HepG2 (cell line): ENCODE measurements around the gene ADAD2. TPM values are rescaled to one million over a fixed set of nuclear protein-coding genes. Genes with fewer than 3 reads are reported as not detected.

ENCODE experiments used
- ATAC-seq: fragments of 200-7000 bp; cut with Tn5 transposase; 3 replicates; pipeline ENCODE4 v1.9.1; 2020; ENCODE audit warnings: mild to moderate bottlenecking, moderate library complexity
- BruUV-seq: library from RNA; stranded (reverse); fragments of 400-500 nt; replicated peaks from 2 replicates; lab custom pipeline; 2021; lab: Mats Ljungman, UMichigan
- CTCF ChIA-PET: fragments of 300-600 bp; formaldehyde crosslinking; extraction: SDS; loops from one replicate; lab custom pipeline; 2021; ENCODE audit warnings: low total read pairs, inconsistent platforms, low intra/inter-chr PET ratio; lab: Yijun Ruan, JAX
- POLR2A ChIA-PET: fragments of 350-600 bp; sonication (Branson Sonifier 250); formaldehyde crosslinking; loops from one replicate; lab custom pipeline; 2020; ENCODE audit warnings: antibody characterized with exemption, inconsistent platforms; lab: Yijun Ruan, JAX
- DNase-seq: peaks from one replicate; pipeline ENCODE4 v3.0.0-alpha.2; 2015; ENCODE audit warnings: low spot score
- FAIRE-seq: peaks from 3 replicates; lab custom pipeline; 2011; peaks lifted over from hg19 to GRCh38; lab: Jason Lieb, UNC
- H2AFZ ChIP-seq: one replicate; pipeline ENCODE4 v1.6.1; 2011; ENCODE audit warnings: low read length, inconsistent platforms
- H3K27ac ChIP-seq: fragments of 300-600 bp; 3 replicates; pipeline ENCODE4 v1.8.0; 2011; ENCODE audit warnings: mixed run types, mild to moderate bottlenecking, mixed read lengths, low read length, inconsistent platforms; ENCODE audit not compliant: insufficient read depth; ENCODE audit errors: extremely low read length
- H3K27me3 ChIP-seq, 2 experiments: fragments of 200-600 bp in 1 of 2; 2 replicates in 1 of 2; 3 replicates in 1 of 2; pipeline versions ENCODE4 v1.6.0 to v1.8.0; 2011; ENCODE audit warnings: low read length in 2 of 2, mild to moderate bottlenecking in 2 of 2, moderate library complexity in 2 of 2, inconsistent platforms in 1 of 2; ENCODE audit not compliant: insufficient read depth in 2 of 2, control insufficient read depth in 1 of 2
- H3K36me3 ChIP-seq, 2 experiments: fragments of 200-600 bp in 1 of 2; replicated peaks in 1 of 2; 2 replicates in 1 of 2; 3 replicates in 1 of 2; pipeline versions ENCODE4 v1.5.1 to v1.8.0; 2011; ENCODE audit warnings: low read length in 2 of 2, inconsistent platforms in 1 of 2; ENCODE audit not compliant: insufficient read depth in 2 of 2, control insufficient read depth in 1 of 2
- H3K4me1 ChIP-seq: 2 replicates; pipeline ENCODE4 v1.5.1; 2012; ENCODE audit warnings: low read length, inconsistent platforms; ENCODE audit not compliant: insufficient read depth
- H3K4me2 ChIP-seq: 2 replicates; pipeline ENCODE4 v1.6.0; 2011; ENCODE audit warnings: low read depth, low read length, inconsistent platforms
- H3K4me3 ChIP-seq, 3 experiments: fragments of 200-600 bp in 1 of 3; sonication (generic), shearing (Covaris generic) in 1 of 3; replicated peaks in 1 of 3; 2 replicates each; pipeline ENCODE4 v1.5.1; 2011 to 2016; ENCODE audit warnings: low read length in 3 of 3, inconsistent platforms in 2 of 3, low read depth in 2 of 3, mild to moderate bottlenecking in 2 of 3, control low read depth in 1 of 3, mixed read lengths in 1 of 3; ENCODE audit not compliant: insufficient read depth in 1 of 3
- H3K79me2 ChIP-seq: one replicate; pipeline ENCODE4 v1.6.1; 2011; ENCODE audit warnings: low read length, inconsistent platforms; ENCODE audit not compliant: insufficient read depth
- H3K9ac ChIP-seq: 2 replicates; pipeline ENCODE4 v1.6.0; 2011; ENCODE audit warnings: mild to moderate bottlenecking, low read depth, low read length, inconsistent platforms; ENCODE audit not compliant: insufficient read depth
- H3K9me3 ChIP-seq: 2 replicates; pipeline ENCODE4 v1.5.1; 2012; ENCODE audit warnings: mild to moderate bottlenecking, low read length
- H4K20me1 ChIP-seq: 2 replicates; pipeline ENCODE4 v1.6.0; 2011; ENCODE audit warnings: inconsistent platforms, mild to moderate bottlenecking, low read length, moderate library complexity; ENCODE audit not compliant: insufficient read depth
- BCL3 ChIP-seq: sonication (generic); formaldehyde crosslinking; IDR thresholded peaks from 2 replicates; pipeline ENCODE4 v1.5.1; 2020; ENCODE audit warnings: mild to moderate bottlenecking, missing genetic modification reagents, moderate library complexity
- EEA1 ChIP-seq: sonication (generic); formaldehyde crosslinking; IDR thresholded peaks from 2 replicates; pipeline ENCODE4 v1.5.1; 2020; ENCODE audit warnings: mild to moderate bottlenecking, missing genetic modification reagents, borderline replicate concordance
- FOXM1 ChIP-seq: sonication (generic); formaldehyde crosslinking; IDR thresholded peaks from 2 replicates; pipeline ENCODE4 v1.5.0; 2020; ENCODE audit warnings: missing genetic modification reagents
- HOMEZ ChIP-seq: IDR thresholded peaks from 2 replicates; pipeline ENCODE4 v1.6.1; 2016; ENCODE audit warnings: low read depth
- NFIB ChIP-seq: sonication (generic); formaldehyde crosslinking; IDR thresholded peaks from 2 replicates; pipeline ENCODE4 v1.9.0; 2021; ENCODE audit warnings: missing genetic modification reagents, mild to moderate bottlenecking, borderline replicate concordance
- SNAPC4 ChIP-seq: sonication (generic); formaldehyde crosslinking; IDR thresholded peaks from 2 replicates; pipeline ENCODE4 v1.4.0; 2020; ENCODE audit warnings: mild to moderate bottlenecking, missing genetic modification reagents
- ZNF18 ChIP-seq: sonication (generic); formaldehyde crosslinking; IDR thresholded peaks from 2 replicates; pipeline ENCODE4 v1.8.0; 2022; ENCODE audit warnings: mild to moderate bottlenecking, missing genetic modification reagents; ENCODE audit not compliant: insufficient replicate concordance
- ZNF251 ChIP-seq: sonication (generic); formaldehyde crosslinking; IDR thresholded peaks from 2 replicates; pipeline ENCODE4 v1.9.0; 2021; ENCODE audit warnings: mild to moderate bottlenecking, missing genetic modification reagents
- ZNF329 ChIP-seq: sonication (generic); formaldehyde crosslinking; IDR thresholded peaks from 2 replicates; pipeline ENCODE4 v1.9.0; 2021; ENCODE audit warnings: low read depth, mild to moderate bottlenecking, missing genetic modification reagents
- ZNF674 ChIP-seq: sonication (generic); formaldehyde crosslinking; IDR thresholded peaks from 2 replicates; pipeline ENCODE4 v1.5.0; 2020; ENCODE audit warnings: low read depth, mild to moderate bottlenecking, missing genetic modification reagents
- WGBS: methylation state at CpG from one replicate; pipeline ENCODE4 v1.1.6; 2017; ENCODE audit warnings: low lambda C conversion rate; 5-methylcytosine and 5-hydroxymethylcytosine counted together
- in situ Hi-C: cut with HindIII; loops from 2 replicates; pipeline ENCODE4 v1.10.0; 2017; ENCODE audit warnings: low pct_unique_long_range_greater_than_20kb; ENCODE audit not compliant: extremely low pct_ligation_motif_present
- intact Hi-C: fragments of 100-400 bp; cut with micrococcal nuclease; formaldehyde crosslinking; loops from one replicate; pipeline ENCODE4 v1.10.0; 2022; ENCODE audit not compliant: unreplicated experiment
- polyA plus RNA-seq, 8 experiments: library from polyadenylated mRNA; depleted of rRNA in 3 of 8; stranded (reverse) in 7 of 8; unstranded in 1 of 8; fragments of >200 nt; fragmentation: Illumina TruSeq in 4 of 8; extraction: Trizol in 4 of 8; gene quantifications; 2 replicates each; pipeline versions ENCODE4 v1.2.1 to v1.2.3, GENCODE V29; 2011 to 2016; ENCODE audit warnings: low read depth in 4 of 8, missing spikeins in 1 of 8, mixed read lengths in 1 of 8; ENCODE audit not compliant: insufficient read depth in 1 of 8
- total RNA-seq, 5 experiments: library from RNA; depleted of rRNA; stranded (reverse); fragments of >200 nt; fragmentation: Illumina TruSeq; extraction: Trizol; gene quantifications; 2 replicates each; pipeline ENCODE4 v1.2.3, GENCODE V29; 2016; ENCODE audit warnings: low read depth in 1 of 5

The ADAD2 gene
- total and polyA plus RNA-seq, 2 of the 13 experiments (the other 11 are each of a cell fraction or from before 2014, with no cell fraction given), result not detected

GRCh38 chr16:84225571-84225970 lies 34.6 kb downstream of the ADAD2 start (continued):
- TF ChIP-seq SNAPC4 (CRISPR knock-in tag), result no peak
- TF ChIP-seq ZNF329 (CRISPR knock-in tag), result no peak
- no peak for TF ChIP-seq EEA1 (CRISPR knock-in tag)
- no peak for TF ChIP-seq HOMEZ

- ChIA-PET CTCF (no interaction called here), POLR2A (no interaction called here)
- Histone ChIP-seq H3K4me3 (no peak overlapping the region), H3K9ac (no peak overlapping the region), H3K4me2 (no peak overlapping the region), H3K79me2 (no peaks in the 10 kb centered on the region), H3K9me3 (no peaks in the 10 kb centered on the region), H4K20me1 (no peaks in the 10 kb centered on the region), H3K36me3 (no peaks in the 10 kb centered on the region), H3K4me1 (peaks cover 5% of the 10 kb centered on the region; the same call in 1 of the 2 replicates), H3K27ac (no peak overlapping the region), H3K27me3 (peaks cover 4 to 59% of the 10 kb centered on the region in 2 experiments; a peak in 4 of 5 replicates), H2AFZ (no peak overlapping the region)
- FAIRE-seq (no peak), DNase-seq (no peak), ATAC-seq (no peak)
- WGBS, result 4% methylated on average over 7 of the region's 8 CpGs
- no peak for TF ChIP-seq NFIB
- TF ChIP-seq ZNF251, result no peak
- TF ChIP-seq FOXM1 (CRISPR knock-in tag), result no peak
- no peak for TF ChIP-seq ZNF18 (CRISPR knock-in tag)
- no peak for TF ChIP-seq BCL3
- no peak for TF ChIP-seq ZNF674 (CRISPR knock-in tag)
- intact Hi-C loops, result no loop called here
- BruUV-seq, result no TSS peak
- in situ Hi-C loops, result no loop called here
These were observed 35.1 kb downstream of the ADAD2 start for GRCh38 chr16:84226026-84226425.
